Lower lobe of right lung (tissue), 2 donors: ENCODE results near the gene AK8. TPM values are rescaled to one million over a fixed set of nuclear protein-coding genes. Genes with fewer than 3 reads are reported as not detected.

Experiments
- ATAC-seq, 2 donors: fragments of 200-7000 bp; cut with Tn5 transposase; one replicate each; pipeline ENCODE4 v1.9.1; 2020 to 2022; ENCODE audit warnings: mild to moderate bottlenecking in 2 of 2, moderate library complexity in 2 of 2
- DNase-seq: peaks from one replicate; pipeline ENCODE4 v3.0.0-alpha.2; 2020
- H3K27ac ChIP-seq: fragments of 200-600 bp; one replicate; pipeline ENCODE4 v1.8.0; 2022
- H3K27me3 ChIP-seq: fragments of 200-600 bp; one replicate; pipeline ENCODE4 v1.8.0; 2022; ENCODE audit warnings: low read depth
- H3K36me3 ChIP-seq: fragments of 200-600 bp; one replicate; pipeline ENCODE4 v1.8.0; 2022; ENCODE audit warnings: mild to moderate bottlenecking
- H3K4me1 ChIP-seq: fragments of 200-600 bp; one replicate; pipeline ENCODE4 v1.8.0; 2022
- H3K4me3 ChIP-seq: fragments of 200-600 bp; one replicate; pipeline ENCODE4 v1.8.0; 2022; ENCODE audit warnings: mild to moderate bottlenecking
- H3K9me3 ChIP-seq: fragments of 200-600 bp; one replicate; pipeline ENCODE4 v1.8.0; 2022
- intact Hi-C: fragments of 100-400 bp; cut with DNase I; formaldehyde crosslinking; loops from one replicate; pipeline ENCODE4 v1.11.0; 2022
- total RNA-seq: library from RNA; stranded (reverse); fragmentation: NEBNext Ultra II Directional; extraction: Animal tissue kit (Norgen Biotek cat#: 25700); gene quantifications from one replicate; pipeline ENCODE4 v1.2.1, GENCODE V29; 2021
- TF ChIP-seq, protein P1 (sequence below): fragments of 200-600 bp; IDR thresholded peaks from one replicate; pipeline ENCODE4 v1.8.0; 2022; ENCODE audit warnings: antibody characterized with exemption, mild to moderate bottlenecking
- donor health status: DM: no; HTN: yes; CAD: no; lungs with severe emphysema.

Gene AK8
- total RNA-seq, 1 donor from 2014 or later, result 6.1 TPM

- Histone ChIP-seq H3K27me3 (no peaks in the 10 kb centered on the region), H3K27ac (no peak overlapping the region), H3K36me3 (peaks cover 77% of the 10 kb centered on the region), H3K4me3 (no peak overlapping the region), H3K4me1 (no peaks in the 10 kb centered on the region), H3K9me3 (no peaks in the 10 kb centered on the region)
- ATAC-seq (no peak), DNase-seq (no peak)
- intact Hi-C loops, result no loop called here
- TF ChIP-seq, protein P1, sequence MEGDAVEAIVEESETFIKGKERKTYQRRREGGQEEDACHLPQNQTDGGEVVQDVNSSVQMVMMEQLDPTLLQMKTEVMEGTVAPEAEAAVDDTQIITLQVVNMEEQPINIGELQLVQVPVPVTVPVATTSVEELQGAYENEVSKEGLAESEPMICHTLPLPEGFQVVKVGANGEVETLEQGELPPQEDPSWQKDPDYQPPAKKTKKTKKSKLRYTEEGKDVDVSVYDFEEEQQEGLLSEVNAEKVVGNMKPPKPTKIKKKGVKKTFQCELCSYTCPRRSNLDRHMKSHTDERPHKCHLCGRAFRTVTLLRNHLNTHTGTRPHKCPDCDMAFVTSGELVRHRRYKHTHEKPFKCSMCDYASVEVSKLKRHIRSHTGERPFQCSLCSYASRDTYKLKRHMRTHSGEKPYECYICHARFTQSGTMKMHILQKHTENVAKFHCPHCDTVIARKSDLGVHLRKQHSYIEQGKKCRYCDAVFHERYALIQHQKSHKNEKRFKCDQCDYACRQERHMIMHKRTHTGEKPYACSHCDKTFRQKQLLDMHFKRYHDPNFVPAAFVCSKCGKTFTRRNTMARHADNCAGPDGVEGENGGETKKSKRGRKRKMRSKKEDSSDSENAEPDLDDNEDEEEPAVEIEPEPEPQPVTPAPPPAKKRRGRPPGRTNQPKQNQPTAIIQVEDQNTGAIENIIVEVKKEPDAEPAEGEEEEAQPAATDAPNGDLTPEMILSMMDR, result no peak
Observed at GRCh38 chr9:132683873-132684272, 194.2 kb downstream of the AK8 start.

DNA sequence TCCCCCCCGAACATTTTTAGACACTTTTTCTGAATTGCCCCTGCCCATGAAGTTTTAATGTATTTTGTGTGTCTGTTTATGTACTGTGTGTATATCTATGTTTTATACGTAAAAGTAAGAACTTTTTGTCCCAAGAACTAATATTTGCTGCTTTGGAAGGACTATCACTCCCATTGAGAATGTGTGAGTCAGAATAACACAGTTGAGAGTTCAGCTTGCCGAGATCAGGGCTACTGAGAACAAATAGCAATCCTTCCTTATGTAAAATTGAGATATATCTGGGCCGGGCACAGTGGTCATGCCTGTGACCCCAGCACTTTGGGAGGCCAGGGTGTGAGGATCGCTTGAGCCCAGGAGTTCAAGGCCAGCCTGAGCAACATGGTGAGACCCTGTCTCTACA, 196.5 kb downstream of the AK8 start:
- TF ChIP-seq, protein P1, result no peak
- no peak for ATAC-seq
- no peak overlapping the region for H3K4me3 ChIP-seq
- no peaks in the 10 kb centered on the region for H3K4me1 ChIP-seq
- peaks cover 65% of the 10 kb centered on the region for H3K36me3 ChIP-seq
- intact Hi-C loops, result no loop called here
- DNase-seq, result no peak
- H3K27ac ChIP-seq, result no peak overlapping the region
- no peaks in the 10 kb centered on the region for H3K27me3 ChIP-seq
- no peaks in the 10 kb centered on the region for H3K9me3 ChIP-seq

- TF ChIP-seq, protein P1, result no peak
- H3K4me1 ChIP-seq, result no peaks in the 10 kb centered on the region
- no peak overlapping the region for H3K27ac ChIP-seq
- DNase-seq, result no peak
- no peak overlapping the region for H3K4me3 ChIP-seq
- H3K27me3 ChIP-seq, result no peaks in the 10 kb centered on the region
- intact Hi-C loops, result no loop called here
- no peaks in the 10 kb centered on the region for H3K9me3 ChIP-seq
- ATAC-seq, result no peak
- H3K36me3 ChIP-seq, result peaks cover 50% of the 10 kb centered on the region
Observed at GRCh38 chr9:132679946-132680625, 198.0 kb downstream of the AK8 start.

DNA sequence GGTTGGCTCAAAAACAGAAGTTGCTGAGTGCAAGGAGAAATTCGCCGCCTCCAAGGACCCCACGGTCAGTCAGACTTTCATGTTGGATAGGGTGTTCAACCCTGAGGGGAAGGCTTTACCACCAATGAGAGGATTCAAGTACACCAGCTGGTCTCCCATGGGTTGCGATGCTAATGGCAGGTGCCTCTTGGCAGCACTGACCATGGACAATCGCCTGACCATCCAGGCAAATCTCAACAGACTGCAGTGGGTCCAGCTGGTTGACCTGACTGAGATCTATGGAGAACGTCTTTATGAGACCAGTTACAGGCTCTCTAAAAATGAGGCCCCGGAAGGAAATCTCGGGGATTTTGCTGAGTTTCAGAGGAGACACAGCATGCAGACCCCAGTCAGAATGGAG, 200.1 kb downstream of the AK8 start:
- ATAC-seq (no peak), DNase-seq (no peak)
- H3K9me3 ChIP-seq, result no peaks in the 10 kb centered on the region
- H3K4me3 ChIP-seq, result no peak overlapping the region
- H3K4me1 ChIP-seq, result peaks cover 5% of the 10 kb centered on the region
- intact Hi-C loops, result no loop called here
- TF ChIP-seq, protein P1, result no peak
- H3K27ac ChIP-seq, result no peak overlapping the region
- no peaks in the 10 kb centered on the region for H3K27me3 ChIP-seq
- peaks cover 32% of the 10 kb centered on the region for H3K36me3 ChIP-seq

Other genes starting within 250 kb of the AK8 start
- gene DDX31, start 208.3 kb downstream of the AK8 start, total RNA-seq, result 14.1 TPM
- gene GTF3C4, start 207.8 kb downstream of the AK8 start, total RNA-seq, result 14.0 TPM
- 13.9 TPM for gene SPACA9, start 614 bp upstream of the AK8 start, total RNA-seq
- 50.9 TPM for gene TSC1, start 66.3 kb upstream of the AK8 start, total RNA-seq
- gene GFI1B, start 100.4 kb upstream of the AK8 start, total RNA-seq, result 1.1 TPM
- gene GTF3C5, start 152.7 kb upstream of the AK8 start, total RNA-seq, result 44.8 TPM
- 1.4 TPM for gene CEL, start 183.7 kb upstream of the AK8 start, total RNA-seq
- gene RALGDS, start 243.0 kb upstream of the AK8 start, total RNA-seq, result 71.1 TPM